ENCODE data around the gene GNG2.

GNG2 gene

GRCh38 chr14:51939226-51939625, 78.8 kb downstream of the GNG2 start:
- no peak overlapping the region for H3K4me3 ChIP-seq (replicated peaks; ENCODE audit: low read depth, low read length)
- DNase-seq (ENCODE audit: extremely low read depth, low read depth): no peak
- no peak for TF ChIP-seq CTCF (IDR thresholded peaks at IDR 0.05; ENCODE audit: low read depth, low read length, missing control alignments)

GRCh38 chr14:51939755-51940301, 79.4 kb downstream of the GNG2 start:
- H3K4me3 ChIP-seq (replicated peaks; ENCODE audit: low read depth, low read length): no peak overlapping the region
- TF ChIP-seq CTCF (IDR thresholded peaks at IDR 0.05; ENCODE audit: low read depth, low read length, missing control alignments): no peak
- no peak for DNase-seq (ENCODE audit: extremely low read depth, low read depth)

- no peak for TF ChIP-seq CTCF (IDR thresholded peaks at IDR 0.05; ENCODE audit: low read depth, low read length, missing control alignments)
- H3K4me3 ChIP-seq (replicated peaks; ENCODE audit: low read depth, low read length): no peak overlapping the region
- no peak for DNase-seq (ENCODE audit: extremely low read depth, low read depth)
Measured at GRCh38 chr14:51942971-51943370, 82.6 kb downstream of the GNG2 start.

- no peak for TF ChIP-seq CTCF (IDR thresholded peaks at IDR 0.05; ENCODE audit: low read depth, low read length, missing control alignments)
- H3K4me3 ChIP-seq (replicated peaks; ENCODE audit: low read depth, low read length): no peak overlapping the region
- no peak for DNase-seq (ENCODE audit: extremely low read depth, low read depth)
Measured at GRCh38 chr14:51950007-51950406, 89.6 kb downstream of the GNG2 start.

GRCh38 chr14:51951656-51952055, 91.2 kb downstream of the GNG2 start:
- H3K4me3 ChIP-seq (replicated peaks; ENCODE audit: low read depth, low read length): no peak overlapping the region
- DNase-seq (ENCODE audit: extremely low read depth, low read depth): peak; percentile 26
- no peak for TF ChIP-seq CTCF (IDR thresholded peaks at IDR 0.05; ENCODE audit: low read depth, low read length, missing control alignments)

- DNase-seq (ENCODE audit: extremely low read depth, low read depth): no peak
- no peak for TF ChIP-seq CTCF (IDR thresholded peaks at IDR 0.05; ENCODE audit: low read depth, low read length, missing control alignments)
- H3K4me3 ChIP-seq (replicated peaks; ENCODE audit: low read depth, low read length): no peak overlapping the region
Measured at GRCh38 chr14:51954031-51954430, 93.6 kb downstream of the GNG2 start.

- no peak for TF ChIP-seq CTCF (IDR thresholded peaks at IDR 0.05; ENCODE audit: low read depth, low read length, missing control alignments)
- no peak overlapping the region for H3K4me3 ChIP-seq (replicated peaks; ENCODE audit: low read depth, low read length)
- no peak for DNase-seq (ENCODE audit: extremely low read depth, low read depth)
Measured at GRCh38 chr14:51954657-51955056, 94.2 kb downstream of the GNG2 start.
